Kidney tubule cell (primary cell): Measurements from ENCODE around the gene MRPS7.
"Not testable (repeated sequence)": the region's sequence is repeated elsewhere in the genome, so short reads cannot be mapped to it uniquely, and the experiment has no call there.

ENCODE experiments used
- DNase-seq: peaks from one replicate; pipeline ENCODE4 v3.0.0-alpha.2; 2018; ENCODE audit warnings: low spot score

Gene MRPS7

GRCh38 chr17:75244133-75244866 is 17.4 kb upstream of the MRPS7 start:
- no peak for DNase-seq

GRCh38 chr17:75245011-75245410 is 16.7 kb upstream of the MRPS7 start:
- DNase-seq = no peak

GRCh38 chr17:75246404-75246803 is 15.3 kb upstream of the MRPS7 start:
- DNase-seq = no peak

DNA sequence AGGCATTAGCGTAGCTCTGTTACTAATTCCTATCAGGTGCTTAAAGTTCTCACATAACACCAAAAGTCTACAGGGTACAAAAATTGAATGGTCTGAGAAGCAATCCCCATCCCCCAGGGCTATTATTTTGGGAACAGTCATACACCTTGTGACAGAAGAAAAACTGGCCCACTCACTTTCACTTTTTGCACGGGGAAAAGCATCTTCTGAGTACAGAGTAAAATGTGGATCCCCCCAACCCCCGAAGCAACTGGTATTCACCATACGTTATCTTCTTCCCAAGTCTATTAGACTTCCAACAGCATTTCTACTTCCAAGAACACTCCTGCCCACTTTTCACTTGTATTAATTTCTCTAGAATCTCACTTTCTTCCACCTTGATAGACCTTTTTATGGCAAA is 12.1 kb upstream of the MRPS7 start:
- no peak for DNase-seq

- peak; percentile 64 for DNase-seq
Measured at GRCh38 chr17:75250009-75250471, 11.6 kb upstream of the MRPS7 start.

DNA sequence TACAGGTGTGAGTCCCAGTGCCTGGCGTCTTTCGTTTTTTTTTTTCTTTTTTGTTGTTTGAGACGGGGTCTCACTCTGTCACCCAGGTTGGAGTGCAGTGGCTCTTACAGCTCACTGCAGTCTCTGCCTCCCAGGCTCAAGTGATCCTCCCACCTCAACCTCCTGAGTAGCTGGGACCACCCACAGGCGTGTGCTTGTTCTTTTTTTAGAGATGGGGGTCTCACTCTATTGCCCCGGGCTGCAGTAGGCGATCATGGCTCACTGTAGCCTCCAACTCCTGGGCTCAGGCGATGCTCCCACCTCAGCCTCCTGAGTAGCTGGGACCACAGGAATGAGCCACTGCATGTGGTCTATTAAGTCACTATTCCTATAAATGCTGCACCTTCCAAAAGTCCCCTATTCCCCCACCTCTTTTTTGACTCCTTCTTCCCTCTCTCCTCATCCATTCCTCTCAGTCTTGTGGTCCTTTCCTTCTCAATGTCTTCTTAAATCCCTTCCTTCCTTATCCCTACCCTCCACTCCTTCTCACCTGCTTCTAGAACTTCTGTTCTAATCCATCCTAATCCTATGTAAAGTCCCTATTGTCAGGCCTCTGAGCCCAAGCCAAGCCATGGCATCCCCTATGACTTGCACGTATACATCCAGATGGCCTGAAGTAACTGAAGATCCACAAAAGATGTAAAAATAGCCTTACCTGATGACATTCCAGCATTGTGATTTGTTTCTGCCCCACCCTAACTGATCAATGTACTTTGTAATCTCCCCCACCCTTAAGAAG is 9.5 kb upstream of the MRPS7 start:
- no peak for DNase-seq

DNA sequence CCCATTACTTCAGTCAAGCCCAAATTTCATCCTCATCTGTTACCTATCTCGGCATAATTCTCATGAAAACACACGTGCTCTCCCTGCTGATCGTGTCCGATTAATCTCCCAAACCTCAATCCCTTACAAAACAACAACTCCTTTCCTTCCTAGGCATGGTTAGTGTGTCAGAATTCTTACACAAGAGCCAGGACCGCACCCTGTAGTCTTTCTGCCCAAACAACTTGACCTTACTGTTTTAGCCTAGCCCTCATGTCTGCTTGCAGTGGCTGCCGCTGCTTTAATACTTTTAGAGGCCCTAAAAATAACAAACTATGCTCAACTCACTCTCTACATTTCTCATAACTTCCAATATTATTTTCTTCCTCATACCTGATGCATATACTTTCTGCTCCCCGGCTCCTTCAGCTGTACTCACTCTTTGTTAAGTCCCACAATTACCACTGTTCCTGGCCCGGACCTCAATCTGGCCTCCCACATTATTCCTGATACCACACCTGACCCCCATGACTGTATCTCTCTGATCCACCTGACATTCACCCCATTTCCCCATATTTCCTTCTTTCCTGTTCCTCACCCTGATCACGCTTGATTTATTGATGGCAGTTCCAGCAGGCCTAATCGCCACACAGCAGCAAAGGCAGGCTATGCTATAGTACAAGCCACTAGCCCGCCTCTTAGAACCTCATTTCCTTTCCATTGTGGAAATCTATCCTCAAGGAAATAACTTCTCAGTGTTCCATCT is 5.6 kb upstream of the MRPS7 start:
- DNase-seq = not testable (repeated sequence)

GRCh38 chr17:75257228-75257627 is 4.5 kb upstream of the MRPS7 start:
- not testable (repeated sequence) for DNase-seq

- peak; percentile 49 for DNase-seq
Measured at GRCh38 chr17:75260641-75261335, 891 bp upstream of the MRPS7 start.

GRCh38 chr17:75262112-75262606 is 480 bp downstream of the MRPS7 start:
- peak; percentile 40 for DNase-seq

- DNase-seq = no peak
Measured at GRCh38 chr17:75263055-75263454, 1.4 kb downstream of the MRPS7 start.

DNA sequence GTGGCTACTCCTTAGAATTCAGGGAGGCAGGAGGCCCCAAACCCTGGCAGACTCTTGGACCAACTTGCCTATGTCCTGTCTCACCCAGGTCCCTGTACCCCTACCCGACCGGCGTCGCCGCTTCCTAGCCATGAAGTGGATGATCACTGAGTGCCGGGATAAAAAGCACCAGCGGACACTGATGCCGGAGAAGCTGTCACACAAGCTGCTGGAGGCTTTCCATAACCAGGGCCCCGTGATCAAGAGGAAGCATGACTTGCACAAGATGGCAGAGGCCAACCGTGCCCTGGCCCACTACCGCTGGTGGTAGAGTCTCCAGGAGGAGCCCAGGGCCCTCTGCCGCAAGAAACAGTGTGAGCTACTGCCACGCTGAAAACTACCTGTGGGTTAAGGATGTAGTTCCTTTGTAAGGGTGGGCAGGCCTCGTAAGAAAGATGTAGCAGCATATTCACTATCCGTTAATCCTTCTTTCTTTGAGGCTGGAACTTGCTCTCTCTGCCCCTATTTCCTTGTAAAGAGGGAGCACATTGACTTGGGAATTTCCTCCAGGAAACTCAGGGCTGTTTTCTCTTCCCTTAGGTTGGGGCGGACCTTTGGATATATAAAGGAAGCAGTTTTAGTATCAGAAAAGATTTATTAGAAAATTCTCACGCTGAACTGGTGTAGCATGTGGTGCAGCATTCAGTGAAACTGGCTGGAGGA is 4.1 kb downstream of the MRPS7 start:
- no peak for DNase-seq

DNA sequence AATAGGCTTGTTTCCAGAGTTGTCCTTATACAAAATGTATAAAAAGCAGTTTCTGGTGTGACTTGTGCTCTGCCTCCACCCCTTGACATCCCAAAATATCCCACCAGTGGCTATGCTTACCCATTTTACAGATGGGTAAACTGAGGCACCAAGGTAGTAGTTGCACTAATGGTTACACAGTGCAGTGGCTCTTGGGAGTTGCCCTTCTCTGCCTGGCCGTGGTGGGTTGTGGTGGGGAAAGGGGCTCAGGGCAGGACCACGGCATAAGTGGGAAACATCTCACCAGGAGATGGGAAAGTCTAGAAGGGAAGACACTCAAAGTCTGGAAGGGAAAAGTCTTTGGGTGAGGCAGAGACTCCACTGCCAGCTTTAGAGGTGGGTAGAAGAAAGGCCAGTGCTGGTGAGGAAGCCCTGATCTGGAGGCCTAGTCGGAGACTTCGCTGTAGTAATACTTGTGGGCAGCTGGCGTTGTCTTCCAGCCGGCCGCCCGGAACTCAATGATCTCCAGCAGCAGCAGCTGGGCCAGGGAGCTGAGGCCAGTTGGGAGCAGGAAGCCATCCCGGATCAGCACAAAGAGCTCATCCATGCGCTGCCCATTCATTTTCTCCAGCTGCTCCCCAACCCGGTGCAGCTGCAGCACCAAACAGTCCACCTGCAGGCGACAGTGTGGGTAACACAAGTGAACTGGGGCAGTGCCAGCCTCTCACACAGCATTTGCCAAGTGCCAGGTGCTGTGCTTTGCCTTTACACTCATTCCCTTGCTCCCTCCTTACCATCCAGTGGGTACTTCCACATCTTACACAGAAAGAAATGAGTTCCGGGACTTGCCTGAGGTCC is 4.9 kb downstream of the MRPS7 start:
- DNase-seq = no peak

- DNase-seq = no peak
Measured at GRCh38 chr17:75267153-75267410, 5.4 kb downstream of the MRPS7 start.

GRCh38 chr17:75267411-75268232 is 5.9 kb downstream of the MRPS7 start:
- no peak for DNase-seq

- peak; percentile 25 for DNase-seq
Measured at GRCh38 chr17:75269844-75270217, 8.2 kb downstream of the MRPS7 start.

DNA sequence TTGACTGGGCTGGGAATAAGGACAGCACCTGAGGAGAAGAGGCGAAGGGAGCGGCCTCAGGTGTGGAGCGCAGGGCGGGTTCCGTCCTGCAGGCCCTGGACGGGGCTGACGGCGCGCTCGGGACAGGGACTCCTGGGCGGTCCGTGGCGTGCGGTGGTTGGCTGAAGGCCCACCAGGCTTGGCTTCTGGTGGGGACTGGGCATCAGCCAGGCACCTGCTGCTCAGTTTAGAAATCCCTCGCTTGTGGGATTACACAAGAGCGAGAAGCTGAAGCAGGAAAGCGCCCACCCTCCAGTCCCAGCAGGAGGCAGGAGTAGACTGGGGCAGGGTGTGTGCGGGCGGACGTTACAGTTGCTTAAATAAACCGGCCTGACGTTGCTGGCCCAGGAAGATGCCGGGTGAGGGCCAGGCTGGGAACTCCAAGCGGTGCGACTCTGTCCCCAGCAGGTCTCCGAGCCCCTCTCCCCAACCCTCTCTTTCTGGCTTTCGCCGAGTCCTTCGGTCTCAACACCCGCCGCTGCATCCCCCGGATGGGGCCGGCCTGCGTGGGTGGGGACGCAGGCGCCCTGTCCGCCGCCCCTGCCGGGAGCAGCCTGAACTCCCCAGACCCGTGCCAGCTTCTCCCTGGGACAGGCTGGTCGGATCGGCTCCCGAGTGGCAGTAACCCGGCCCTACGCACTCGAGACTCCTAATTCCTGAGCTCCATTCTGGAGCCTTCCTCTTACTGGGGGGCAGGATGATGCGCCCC is 8.7 kb downstream of the MRPS7 start:
- DNase-seq = peak; percentile 74

GRCh38 chr17:75270966-75271232 is 9.2 kb downstream of the MRPS7 start, which contains the start of gene MIF4GD:
Gene MIF4GD (minus strand): TSS chr17:75271231. CDS start chr17:75270195, 1,036 bp downstream.
- no peak for DNase-seq
